Hepatocyte (in vitro differentiated cells): ENCODE data around the gene S100A6.

Experiments used
- EZH2 ChIP-seq: fragments of 200-600 bp; sonication (generic); IDR thresholded peaks from 2 replicates; pipeline ENCODE4 v1.6.1; 2016; ENCODE audit warnings: antibody characterized with exemption, mild to moderate bottlenecking, borderline replicate concordance
- TF ChIP-seq, protein P1 (sequence below): fragments of 200-600 bp; sonication (generic); IDR thresholded peaks from 2 replicates; pipeline ENCODE4 v1.5.1; 2016; ENCODE audit warnings: antibody characterized with exemption, mild to moderate bottlenecking; ENCODE audit not compliant: poor library complexity

DNA sequence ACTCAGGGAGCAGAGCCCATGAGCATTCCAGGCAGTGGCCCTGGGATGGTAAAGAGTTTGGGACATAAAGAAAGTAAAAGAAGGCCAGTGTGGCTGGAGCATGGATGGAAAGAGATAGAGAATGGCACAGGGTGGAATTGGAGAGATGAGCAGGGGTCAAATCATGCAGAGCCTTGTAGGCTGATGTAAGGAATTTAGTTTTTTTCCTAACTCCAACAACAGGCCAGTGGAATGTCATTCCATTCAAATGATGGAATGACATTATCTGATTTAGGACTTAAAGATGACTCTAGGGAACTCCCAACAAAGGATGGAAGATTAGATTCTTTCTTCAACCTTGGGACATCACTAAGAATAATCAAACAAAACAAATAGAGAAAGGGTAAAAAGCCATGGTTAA, 42.7 kb upstream of the S100A6 start:
- TF ChIP-seq, protein P1, sequence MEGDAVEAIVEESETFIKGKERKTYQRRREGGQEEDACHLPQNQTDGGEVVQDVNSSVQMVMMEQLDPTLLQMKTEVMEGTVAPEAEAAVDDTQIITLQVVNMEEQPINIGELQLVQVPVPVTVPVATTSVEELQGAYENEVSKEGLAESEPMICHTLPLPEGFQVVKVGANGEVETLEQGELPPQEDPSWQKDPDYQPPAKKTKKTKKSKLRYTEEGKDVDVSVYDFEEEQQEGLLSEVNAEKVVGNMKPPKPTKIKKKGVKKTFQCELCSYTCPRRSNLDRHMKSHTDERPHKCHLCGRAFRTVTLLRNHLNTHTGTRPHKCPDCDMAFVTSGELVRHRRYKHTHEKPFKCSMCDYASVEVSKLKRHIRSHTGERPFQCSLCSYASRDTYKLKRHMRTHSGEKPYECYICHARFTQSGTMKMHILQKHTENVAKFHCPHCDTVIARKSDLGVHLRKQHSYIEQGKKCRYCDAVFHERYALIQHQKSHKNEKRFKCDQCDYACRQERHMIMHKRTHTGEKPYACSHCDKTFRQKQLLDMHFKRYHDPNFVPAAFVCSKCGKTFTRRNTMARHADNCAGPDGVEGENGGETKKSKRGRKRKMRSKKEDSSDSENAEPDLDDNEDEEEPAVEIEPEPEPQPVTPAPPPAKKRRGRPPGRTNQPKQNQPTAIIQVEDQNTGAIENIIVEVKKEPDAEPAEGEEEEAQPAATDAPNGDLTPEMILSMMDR = no peak
- no peak for TF ChIP-seq EZH2
